Transverse colon (tissue), 4 donors: ENCODE data around the gene MYH7B. TPM values are rescaled to one million over a fixed set of nuclear protein-coding genes. Genes with fewer than 3 reads are reported as not detected.
A peak's percentile ranks its signal among the peaks of the same experiment; 100 is the strongest.

Source experiments
- DNase-seq: peaks from one replicate; pipeline ENCODE4 v3.0.0-alpha.2; 2019
- H3K27ac ChIP-seq, 4 donors: fragments of 200-600 bp; sonication (generic); 2 replicates each; pipeline ENCODE4 v1.5.1; 2016 to 2018; ENCODE audit warnings: inconsistent platforms in 4 of 4
- H3K27me3 ChIP-seq: fragments of 200-600 bp; sonication (generic); 2 replicates; pipeline ENCODE4 v1.5.1; 2017; ENCODE audit warnings: inconsistent platforms
- H3K36me3 ChIP-seq, 4 donors: fragments of 200-600 bp; sonication (generic); 2 replicates each; pipeline ENCODE4 v1.5.1; 2017 to 2019; ENCODE audit warnings: inconsistent platforms in 4 of 4
- H3K4me1 ChIP-seq, 4 donors: fragments of 200-600 bp; sonication (generic); 2 replicates each; pipeline ENCODE4 v1.5.1; 2017 to 2020; ENCODE audit warnings: inconsistent platforms in 4 of 4
- H3K4me3 ChIP-seq, 4 donors: fragments of 200-600 bp; sonication (generic); 1 replicate in 1 of 4; 2 replicates in 3 of 4; pipeline versions ENCODE4 v1.5.1 to v1.6.1; 2017 to 2019; ENCODE audit warnings: inconsistent platforms in 4 of 4
- H3K9me3 ChIP-seq, 2 donors: fragments of 200-600 bp; sonication (generic); 2 replicates each; pipeline ENCODE4 v1.5.1; 2017 to 2019; ENCODE audit warnings: inconsistent platforms in 2 of 2
- CTCF ChIP-seq, 5 experiments: fragments of 200-600 bp in 3 of 5; fragments of 450-650 bp in 2 of 5; sonication (generic) in 3 of 5; IDR thresholded peaks; 1 replicate in 2 of 5; 2 replicates in 3 of 5; pipeline ENCODE4 v1.5.1; 2016 to 2017; ENCODE audit warnings: antibody characterized with exemption in 5 of 5, inconsistent platforms in 3 of 5, mild to moderate bottlenecking in 2 of 5, moderate library complexity in 1 of 5
- EP300 ChIP-seq: sonication (generic); formaldehyde crosslinking; IDR thresholded peaks from one replicate; pipeline ENCODE4 v1.6.1; 2017; ENCODE audit warnings: antibody characterized with exemption, low read depth
- POLR2A ChIP-seq: fragments of 450-650 bp; IDR thresholded peaks from one replicate; pipeline ENCODE4 v1.6.1; 2016; ENCODE audit warnings: antibody characterized with exemption, mild to moderate bottlenecking, moderate library complexity
- POLR2AphosphoS5 ChIP-seq, 3 donors: sonication (generic); formaldehyde crosslinking; IDR thresholded peaks; one replicate each; pipeline ENCODE4 v1.6.1; 2016; ENCODE audit warnings: antibody characterized with exemption in 3 of 3
- WGBS, 2 donors: methylation state at CpG; one replicate each; pipeline ENCODE4 v1.1.5; 2018; ENCODE audit warnings: low coverage in 1 of 2; 5-methylcytosine and 5-hydroxymethylcytosine counted together
- in situ Hi-C, 4 donors: fragments of 200-750 bp; cut with MboI; loops; one replicate each; pipeline versions ENCODE4 v1.15.0 to v1.15.1; 2017; ENCODE audit warnings: low sequenced_read_pairs in 3 of 4, low pct_ligation_motif_present in 1 of 4, low pct_unique_long_range_greater_than_20kb in 1 of 4
- intact Hi-C: fragments of 100-400 bp; cut with DNase I; formaldehyde crosslinking; loops from one replicate; pipeline ENCODE4 v1.15.1; 2023; ENCODE audit warnings: low total_unique reads
- small RNA-seq, 4 donors: library from RNA; depleted of rRNA; stranded (forward); fragments of <200 nt; gene quantifications; one replicate each; pipeline ENCODE3, GENCODE V24; 2016
- total RNA-seq, 4 donors: library from RNA; depleted of rRNA; stranded (reverse); fragments of >200 nt; gene quantifications; one replicate each; pipeline ENCODE4 v1.1.0, GENCODE V29; 2016

The MYH7B gene
- total RNA-seq, 4 donors from 2014 or later = 0.20 to 0.75 (median 0.52) TPM

- peaks cover 0 to 76% (median 30%) of the 10 kb centered on the region in 4 donors for H3K36me3 ChIP-seq
- in situ Hi-C loops (no loop called here), intact Hi-C loops (no loop called here)
- H3K27me3 ChIP-seq = no peaks in the 10 kb centered on the region
- peak; percentile 3 for DNase-seq
- WGBS, 2 donors = 91% methylated on average over 18 of the region's 18 CpGs; no CpG with 5 or more reads in 1 of the 2 donors
- no peaks in the 10 kb centered on the region for H3K4me1 ChIP-seq
- no peak overlapping the region for H3K4me3 ChIP-seq
- H3K27ac ChIP-seq = no peak overlapping the region
- no peak for TF ChIP-seq POLR2AphosphoS5 (IDR thresholded peaks at IDR 0.05)
- no peak for TF ChIP-seq CTCF (IDR thresholded peaks at IDR 0.05)
- TF ChIP-seq POLR2A = no peak
- TF ChIP-seq EP300 = no peak
- no peaks in the 10 kb centered on the region for H3K9me3 ChIP-seq
Observed at GRCh38 chr20:35004051-35004725, 48.5 kb downstream of the MYH7B start.

DNA sequence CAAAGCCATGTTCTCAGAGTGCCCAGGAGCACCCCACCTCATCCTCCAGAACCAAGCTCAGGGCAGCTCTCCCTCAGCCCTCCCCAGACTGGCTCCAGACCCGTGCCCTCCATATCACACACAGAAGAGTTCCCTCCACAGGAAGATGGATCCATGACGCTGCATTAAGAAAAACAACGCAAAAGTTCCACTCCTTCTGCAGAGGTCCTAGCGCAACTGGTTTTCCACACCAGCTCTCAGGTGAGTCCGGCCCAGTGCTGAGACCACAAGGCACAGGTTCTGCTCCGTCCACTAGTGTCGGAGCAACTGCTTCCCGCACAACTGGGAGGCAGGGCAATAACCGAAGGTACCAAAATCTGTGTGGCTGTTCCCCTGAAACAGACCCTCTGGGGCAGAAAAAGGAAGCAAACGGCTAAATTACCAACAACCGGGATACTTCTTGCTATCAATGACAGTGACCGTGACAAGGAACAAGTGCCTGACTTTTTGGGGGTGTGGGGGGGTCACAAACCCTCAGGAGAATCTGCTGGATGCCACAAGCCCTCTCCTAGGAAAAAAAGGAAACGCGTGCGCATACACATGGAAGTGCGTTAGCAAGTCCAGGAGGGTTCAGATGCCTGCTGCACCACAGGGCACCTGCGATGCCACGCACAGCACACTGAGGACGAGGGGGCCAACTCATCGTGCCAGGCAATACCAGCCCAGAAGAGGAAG, 49.2 kb downstream of the MYH7B start:
- 95 to 100% methylated on average over 4 to 20 of the region's 20 CpGs for WGBS, 2 donors
- DNase-seq = peak; percentile 4
- intact Hi-C loops (no loop called here), in situ Hi-C loops (no loop called here)
- H3K27ac ChIP-seq = no peak overlapping the region
- TF ChIP-seq EP300 (no peak), CTCF (IDR thresholded peaks at IDR 0.05) (no peak), POLR2AphosphoS5 (IDR thresholded peaks at IDR 0.05) (no peak), POLR2A (no peak)
- H3K36me3 ChIP-seq = peaks cover 0 to 83% (median 37%) of the 10 kb centered on the region in 4 donors
- no peak overlapping the region for H3K4me3 ChIP-seq
- H3K27me3 ChIP-seq = no peaks in the 10 kb centered on the region
- no peaks in the 10 kb centered on the region for H3K4me1 ChIP-seq
- no peaks in the 10 kb centered on the region for H3K9me3 ChIP-seq

Small RNAs within 50 kb of the gene (small RNA-seq; reads per million reads assigned to genes)
- gene MIR499A = 0 to 1.3 (median 0.54) reads per million in 4 donors

Other genes starting within 250 kb of the MYH7B start
- gene NCOA6, start 130.2 kb upstream of the MYH7B start, total RNA-seq = 10 to 100 TPM; 34.8 to 81.8 (median 44.2) TPM
- 10 to 100 TPM; 11.2 to 19.1 (median 15.1) TPM for gene GGT7, start 83.0 kb upstream of the MYH7B start, total RNA-seq
- 100 to 1,000 TPM; 257 to 393 (median 359) TPM for gene ACSS2, start 79.3 kb upstream of the MYH7B start, total RNA-seq
- gene GSS, start 62 bp upstream of the MYH7B start, total RNA-seq = 100 to 1,000 TPM; 125 to 364 (median 129) TPM
- 10 to 100 TPM; 57.3 to 85.3 (median 70.1) TPM for gene TRPC4AP, start 136.9 kb downstream of the MYH7B start, total RNA-seq
- 10 to 100 TPM; 23.0 to 55.9 (median 30.4) TPM for gene EDEM2, start 191.5 kb downstream of the MYH7B start, total RNA-seq
- gene PROCR, start 216.2 kb downstream of the MYH7B start, total RNA-seq = 1 to 10 TPM; 2.4 to 8.6 (median 7.3) TPM